Left ventricle myocardium inferior (tissue), 1 donor: ENCODE results near the gene TNC. TPM values are rescaled to one million over a fixed set of nuclear protein-coding genes. Genes with fewer than 3 reads are reported as not detected.

ENCODE experiments used
- DNase-seq: peaks from one replicate; pipeline ENCODE4 v3.0.0-alpha.2; 2020
- H3K27ac ChIP-seq: fragments of 200-600 bp; replicated peaks from 2 replicates; pipeline ENCODE4 v1.8.0; 2021
- H3K27me3 ChIP-seq: fragments of 200-600 bp; 2 replicates; pipeline ENCODE4 v1.8.0; 2021; ENCODE audit warnings: low read depth
- H3K36me3 ChIP-seq: fragments of 200-600 bp; 2 replicates; pipeline ENCODE4 v1.8.0; 2021
- H3K4me1 ChIP-seq: fragments of 200-600 bp; 2 replicates; pipeline ENCODE4 v1.8.0; 2021
- H3K4me3 ChIP-seq: fragments of 200-600 bp; 2 replicates; pipeline ENCODE4 v1.8.0; 2021; ENCODE audit warnings: mild to moderate bottlenecking, moderate library complexity
- H3K9me3 ChIP-seq: fragments of 200-600 bp; replicated peaks from 2 replicates; pipeline ENCODE4 v1.8.0; 2021
- CTCF ChIP-seq: fragments of 200-600 bp; IDR thresholded peaks from 2 replicates; pipeline ENCODE4 v1.8.0; 2021; ENCODE audit warnings: antibody characterized with exemption, mild to moderate bottlenecking, borderline replicate concordance
- intact Hi-C: fragments of 100-400 bp; cut with micrococcal nuclease; formaldehyde crosslinking; loops from one replicate; pipeline ENCODE4 v1.11.0; 2022
- total RNA-seq: library from RNA; stranded (reverse); fragmentation: NEBNext Ultra II Directional; extraction: Animal tissue kit (Norgen Biotek cat#: 25700); gene quantifications from one replicate; pipeline ENCODE4 v1.2.1, GENCODE V29; 2021
- donor health status: DM: no; HTN: yes; CAD: no; lungs with severe emphysema.

Gene TNC
- total RNA-seq, 1 donor from 2014 or later: 3.4 TPM

GRCh38 chr9:115142517-115143270, 24.7 kb upstream of the TNC start:
- Histone ChIP-seq H3K27ac (no peak overlapping the region), H3K27me3 (peaks cover 13% of the 10 kb centered on the region), H3K9me3 (peaks cover 6% of the 10 kb centered on the region), H3K4me3 (no peak overlapping the region), H3K4me1 (no peaks in the 10 kb centered on the region), H3K36me3 (no peaks in the 10 kb centered on the region)
- no peak for TF ChIP-seq CTCF
- no peak for DNase-seq
- intact Hi-C loops: no loop called here

- Histone ChIP-seq H3K27ac (no peak overlapping the region), H3K27me3 (peaks cover 13% of the 10 kb centered on the region), H3K9me3 (peaks cover 6% of the 10 kb centered on the region), H3K4me3 (no peak overlapping the region), H3K4me1 (no peaks in the 10 kb centered on the region), H3K36me3 (no peaks in the 10 kb centered on the region)
- intact Hi-C loops: no loop called here
- DNase-seq: no peak
- TF ChIP-seq CTCF: no peak
Measured at GRCh38 chr9:115142090-115142489, 24.1 kb upstream of the TNC start.

GRCh38 chr9:115141612-115142011, 23.7 kb upstream of the TNC start:
- H3K9me3 ChIP-seq: peaks cover 6% of the 10 kb centered on the region
- DNase-seq: no peak
- no peak overlapping the region for H3K4me3 ChIP-seq
- H3K4me1 ChIP-seq: no peaks in the 10 kb centered on the region
- intact Hi-C loops: no loop called here
- no peak overlapping the region for H3K27ac ChIP-seq
- H3K36me3 ChIP-seq: no peaks in the 10 kb centered on the region
- no peak for TF ChIP-seq CTCF
- H3K27me3 ChIP-seq: peaks cover 13% of the 10 kb centered on the region

- no peak for TF ChIP-seq CTCF
- no peak overlapping the region for H3K4me3 ChIP-seq
- intact Hi-C loops: no loop called here
- H3K4me1 ChIP-seq: no peaks in the 10 kb centered on the region
- DNase-seq: no peak
- no peaks in the 10 kb centered on the region for H3K36me3 ChIP-seq
- H3K27ac ChIP-seq: no peak overlapping the region
- H3K27me3 ChIP-seq: peaks cover 25% of the 10 kb centered on the region
- H3K9me3 ChIP-seq: peaks cover 6% of the 10 kb centered on the region
Measured at GRCh38 chr9:115138151-115138550, 20.2 kb upstream of the TNC start.

DNA sequence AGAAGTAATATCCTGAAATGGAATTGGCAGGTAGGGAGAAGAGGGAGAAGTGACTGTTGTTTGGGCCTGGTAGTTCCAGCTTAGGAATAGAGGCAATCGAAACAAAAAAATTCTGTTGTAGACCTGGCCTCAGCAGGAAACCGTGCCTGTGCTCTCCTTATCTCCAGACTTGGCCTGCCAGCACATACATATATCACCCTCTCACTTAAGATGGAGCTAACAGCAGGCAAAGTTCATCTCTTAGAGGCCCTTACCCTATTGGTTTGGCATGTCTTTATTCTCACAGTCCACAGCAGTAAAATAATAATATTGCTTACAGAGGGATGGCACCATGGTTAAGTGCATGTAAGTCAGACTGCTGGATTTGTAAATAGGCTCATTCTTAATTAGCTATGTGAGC, 19.6 kb upstream of the TNC start:
- DNase-seq: no peak
- H3K36me3 ChIP-seq: no peaks in the 10 kb centered on the region
- H3K4me1 ChIP-seq: no peaks in the 10 kb centered on the region
- H3K9me3 ChIP-seq: peaks cover 6% of the 10 kb centered on the region
- peaks cover 20% of the 10 kb centered on the region for H3K27me3 ChIP-seq
- intact Hi-C loops: no loop called here
- TF ChIP-seq CTCF: no peak
- H3K27ac ChIP-seq: no peak overlapping the region
- H3K4me3 ChIP-seq: no peak overlapping the region
